Endothelial cell of umbilical vein (primary cell): ENCODE results near the gene CRTC1. TPM values are rescaled to one million over a fixed set of nuclear protein-coding genes. Genes with fewer than 3 reads are reported as not detected.
A peak's percentile ranks its signal among the peaks of the same experiment; 100 is the strongest.

ENCODE experiments used
- BruUV-seq: library from RNA; stranded (reverse); fragments of 400-500 nt; replicated peaks from 2 replicates; lab custom pipeline; 2021; lab: Mats Ljungman, UMichigan
- CTCF ChIA-PET: fragments of 300-600, 350-600 bp; sonication (Branson Sonifier 250); formaldehyde crosslinking; loops from one replicate; lab custom pipeline; 2021; ENCODE audit warnings: antibody characterized with exemption, inconsistent platforms; lab: Charles Lee
- POLR2A ChIA-PET: fragments of 300-600, 350-600 bp; sonication (Branson Sonifier 250); formaldehyde crosslinking; loops from one replicate; lab custom pipeline; 2021; ENCODE audit warnings: antibody characterized with exemption, inconsistent platforms; lab: Charles Lee
- DNase-seq: peaks from one replicate; pipeline ENCODE4 v3.0.0-alpha.2; 2011; ENCODE audit warnings: low read depth, low spot score
- FAIRE-seq: peaks from 2 replicates; lab custom pipeline; 2011; peaks lifted over from hg19 to GRCh38; lab: Jason Lieb, UNC
- H2AFZ ChIP-seq: 2 replicates; pipeline ENCODE4 v1.6.0; 2012; ENCODE audit warnings: low read depth, low read length, control low read depth, inconsistent platforms
- H3K27ac ChIP-seq: 2 replicates; pipeline ENCODE4 v1.5.1; 2011; ENCODE audit warnings: low read depth, mild to moderate bottlenecking, control low read depth, low read length, moderate library complexity; ENCODE audit not compliant: insufficient read depth
- H3K27me3 ChIP-seq, 2 experiments: 2 replicates each; pipeline versions ENCODE4 v1.6.0 to v1.6.1; 2011; ENCODE audit warnings: low read length in 2 of 2, mixed read lengths in 1 of 2; ENCODE audit not compliant: control insufficient read depth in 2 of 2, insufficient read depth in 2 of 2
- H3K36me3 ChIP-seq, 2 experiments: 2 replicates in 1 of 2; 3 replicates in 1 of 2; pipeline ENCODE4 v1.5.1; 2011; ENCODE audit warnings: low read length in 2 of 2, mild to moderate bottlenecking in 1 of 2, moderate library complexity in 1 of 2; ENCODE audit not compliant: control insufficient read depth in 2 of 2, insufficient read depth in 2 of 2; ENCODE audit errors: extremely low read depth in 1 of 2
- H3K4me1 ChIP-seq: 3 replicates; pipeline ENCODE4 v1.5.1; 2011; ENCODE audit warnings: mild to moderate bottlenecking, low read length; ENCODE audit not compliant: control insufficient read depth, insufficient read depth; ENCODE audit errors: extremely low read depth
- H3K4me2 ChIP-seq: 2 replicates; pipeline ENCODE4 v1.6.1; 2011; ENCODE audit warnings: low read length, control low read depth, mixed read lengths; ENCODE audit not compliant: insufficient read depth
- H3K4me3 ChIP-seq, 3 experiments: fragments of 200-600 bp in 1 of 3; sonication (generic), shearing (Covaris generic) in 1 of 3; replicated peaks in 1 of 3; 2 replicates each; pipeline ENCODE4 v1.5.1; 2011 to 2016; ENCODE audit warnings: control low read depth in 3 of 3, low read length in 3 of 3, mild to moderate bottlenecking in 2 of 3, inconsistent platforms in 1 of 3, low read depth in 1 of 3, moderate library complexity in 1 of 3; ENCODE audit not compliant: insufficient read depth in 1 of 3
- H3K79me2 ChIP-seq: 2 replicates; pipeline ENCODE4 v1.6.0; 2012; ENCODE audit warnings: low read length, inconsistent platforms; ENCODE audit not compliant: control insufficient read depth, insufficient read depth
- H3K9ac ChIP-seq: replicated peaks from 2 replicates; pipeline ENCODE3; 2011; ENCODE audit warnings: low read length, control low read depth; ENCODE audit not compliant: insufficient read depth; ENCODE audit errors: extremely low read depth
- H3K9me1 ChIP-seq: replicated peaks from 3 replicates; pipeline ENCODE4 v1.6.0; 2011; ENCODE audit warnings: mild to moderate bottlenecking, low read length; ENCODE audit not compliant: control insufficient read depth, insufficient read depth; ENCODE audit errors: extremely low read depth
- H3K9me3 ChIP-seq: replicated peaks from 2 replicates; pipeline ENCODE4 v1.5.1; 2012; ENCODE audit warnings: low read length, inconsistent platforms; ENCODE audit not compliant: control insufficient read depth, insufficient read depth
- H4K20me1 ChIP-seq: replicated peaks from 2 replicates; pipeline ENCODE3; 2011; ENCODE audit warnings: mild to moderate bottlenecking, low read length; ENCODE audit not compliant: control insufficient read depth, insufficient read depth; ENCODE audit errors: extremely low read depth
- EZH2 ChIP-seq: IDR thresholded peaks from 2 replicates; pipeline ENCODE4 v1.6.1; 2012; ENCODE audit warnings: borderline replicate concordance, low read depth, mild to moderate bottlenecking, moderate library complexity, low read length, inconsistent platforms; ENCODE audit not compliant: severe bottlenecking
- MYC ChIP-seq: IDR thresholded peaks from one replicate; pipeline ENCODE4 v1.6.1; 2011; ENCODE audit warnings: mild to moderate bottlenecking, low read depth, low read length
- POLR2A ChIP-seq: IDR thresholded peaks from 2 replicates; pipeline ENCODE4 v1.6.1; 2012; ENCODE audit warnings: low read depth, mild to moderate bottlenecking, control low read depth, low read length
- dilution Hi-C: fragments of 300-500 bp; cut with MboI; formaldehyde crosslinking; loops from one replicate; pipeline ENCODE4 v1.15.0; 2019; ENCODE audit warnings: low sequenced_read_pairs; ENCODE audit not compliant: extremely low pct_ligation_motif_present
- intact Hi-C: fragments of 100-400 bp; cut with micrococcal nuclease; formaldehyde crosslinking; loops from one replicate; pipeline ENCODE4 v1.10.0; 2022
- polyA plus RNA-seq, 4 experiments: library from polyadenylated mRNA; depleted of rRNA in 3 of 4; stranded (reverse) in 3 of 4; unstranded in 1 of 4; fragments of >200 nt; gene quantifications; 2 replicates each; pipeline versions ENCODE4 v1.2.1 to v1.2.3, GENCODE V29; 2011 to 2012; ENCODE audit warnings: missing spikeins in 1 of 4
- total RNA-seq: library from RNA; stranded (reverse); gene quantifications from 2 replicates; pipeline ENCODE4 v1.2.3, GENCODE V29; 2021

The CRTC1 gene
- total and polyA plus RNA-seq, 2 donors (not counting 3 experiments of a cell fraction or from before 2014, with no cell fraction given) = 4.2 to 11.4 TPM

- Histone ChIP-seq H3K27me3 (no peaks in the 10 kb centered on the region), H3K27ac (no peak overlapping the region), H3K4me1 (peaks cover 4% of the 10 kb centered on the region), H3K36me3 (no peaks in the 10 kb centered on the region), H2AFZ (no peak overlapping the region), H3K9ac (no peak overlapping the region), H3K4me2 (peak overlapping the region; percentile 80), H3K4me3 (peak overlapping the region in 2 of 3 experiments; percentile 60 to 67), H4K20me1 (no peaks in the 10 kb centered on the region), H3K9me3 (no peaks in the 10 kb centered on the region), H3K79me2 (no peaks in the 10 kb centered on the region), H3K9me1 (no peaks in the 10 kb centered on the region)
- intact Hi-C loops (loop anchor here (2.0 kb wide), 1 partner anchor 13 kb away; no protein-coding TSS in a partner anchor), dilution Hi-C loops (no loop called here)
- FAIRE-seq = no peak
- ChIA-PET CTCF (interaction anchor here (1.6 kb wide), 1 partner anchor 11 kb away, joined by 4 read pairs; no protein-coding TSS in a partner anchor), POLR2A (no interaction called here)
- BruUV-seq = no TSS peak
- no peak for DNase-seq
- TF ChIP-seq MYC = no peak
Observed at GRCh38 chr19:18637673-18638630, 45.5 kb upstream of the CRTC1 start.

- H3K27me3 ChIP-seq = no peaks in the 10 kb centered on the region
- ChIA-PET POLR2A (no interaction called here), CTCF (interaction anchor here (1.2 to 1.6 kb wide), 2 partner anchors 9 to 14 kb away, joined by 3 to 4 read pairs; no protein-coding TSS in a partner anchor)
- DNase-seq (no peak), FAIRE-seq (no peak)
- no peak for TF ChIP-seq POLR2A
- no peak for TF ChIP-seq EZH2
- H3K4me2 ChIP-seq = no peak overlapping the region
- H3K36me3 ChIP-seq = no peaks in the 10 kb centered on the region
- H3K4me3 ChIP-seq = no peak overlapping the region
- peaks cover 4% of the 10 kb centered on the region for H3K4me1 ChIP-seq
- no peaks in the 10 kb centered on the region for H3K9me3 ChIP-seq
- H3K79me2 ChIP-seq = no peaks in the 10 kb centered on the region
- no peaks in the 10 kb centered on the region for H4K20me1 ChIP-seq
- H3K27ac ChIP-seq = no peak overlapping the region
- no peak overlapping the region for H2AFZ ChIP-seq
- BruUV-seq = no TSS peak
- intact Hi-C loops (no loop called here), dilution Hi-C loops (no loop called here)
- H3K9me1 ChIP-seq = no peaks in the 10 kb centered on the region
- no peak overlapping the region for H3K9ac ChIP-seq
Observed at GRCh38 chr19:18639706-18640243, 43.7 kb upstream of the CRTC1 start.
